ENCODE results near the gene PFKFB2.

GRCh38 chr1:207093944-207094343 is 40.9 kb downstream of the PFKFB2 start:
- TF ChIP-seq CTCF (IDR thresholded peaks at IDR 0.05; ENCODE audit: low read depth, low read length) (no peak), POLR2A (IDR thresholded peaks at IDR 0.05; ENCODE audit: extremely low read depth, insufficient read length) (no peak), MAX (IDR thresholded peaks at IDR 0.05; ENCODE audit: low read depth, low read length) (no peak), MYC (IDR thresholded peaks at IDR 0.05; ENCODE audit: low read depth, low read length) (no peak)

Data from NB4 (cell line).